OCI-LY7 (cell line): ENCODE data around the gene PTPRT. TPM values are rescaled to one million over a fixed set of nuclear protein-coding genes. Genes with fewer than 3 reads are reported as not detected.

Source experiments
- BruUV-seq: library from RNA; stranded (reverse); fragments of 400-500 nt; replicated peaks from 2 replicates; lab custom pipeline; 2021; lab: Mats Ljungman, UMichigan
- CTCF ChIA-PET: fragments of 300-600 bp; sonication (Branson Sonifier 250); formaldehyde crosslinking; loops from one replicate; lab custom pipeline; 2022; ENCODE audit warnings: antibody characterized with exemption; ENCODE audit not compliant: unreplicated experiment; lab: Charles Lee
- POLR2A ChIA-PET: fragments of 300-600 bp; sonication (Branson Sonifier 250); formaldehyde crosslinking; loops from one replicate; lab custom pipeline; 2022; ENCODE audit warnings: antibody characterized with exemption; lab: Charles Lee
- DNase-seq: peaks from one replicate; pipeline ENCODE4 v3.0.0-alpha.2; 2015; ENCODE audit warnings: low spot score
- H2AFZ ChIP-seq: fragments of 200-600 bp; sonication (generic), shearing (Covaris generic); 2 replicates; pipeline ENCODE4 v1.6.1; 2014; ENCODE audit warnings: mild to moderate bottlenecking, antibody characterized with exemption, low read length, moderate library complexity
- H3K27ac ChIP-seq: fragments of 200-600 bp; sonication (generic); 2 replicates; pipeline ENCODE4 v1.5.1; 2014; ENCODE audit warnings: mixed run types, low read depth, mild to moderate bottlenecking, moderate library complexity, low read length, inconsistent platforms; ENCODE audit not compliant: poor library complexity, severe bottlenecking
- H3K36me3 ChIP-seq: fragments of 200-600 bp; sonication (generic); 2 replicates; pipeline ENCODE4 v1.6.1; 2014; ENCODE audit warnings: mild to moderate bottlenecking, antibody characterized with exemption, low read length, moderate library complexity, mixed read lengths; ENCODE audit not compliant: insufficient read depth
- H3K4me1 ChIP-seq: fragments of 200-600 bp; sonication (generic); 2 replicates; pipeline ENCODE4 v1.5.1; 2014; ENCODE audit warnings: mild to moderate bottlenecking, low read length; ENCODE audit not compliant: insufficient read depth, poor library complexity, severe bottlenecking
- H3K4me2 ChIP-seq: fragments of 200-600 bp; sonication (generic); 2 replicates; pipeline ENCODE4 v1.6.1; 2014; ENCODE audit warnings: mild to moderate bottlenecking, low read length
- H3K4me3 ChIP-seq: fragments of 200-600 bp; sonication (generic); 2 replicates; pipeline ENCODE4 v1.5.1; 2014; ENCODE audit warnings: mild to moderate bottlenecking, low read depth, low read length; ENCODE audit not compliant: poor library complexity, severe bottlenecking
- H3K79me2 ChIP-seq: fragments of 200-600 bp; sonication (generic); 2 replicates; pipeline ENCODE4 v1.6.1; 2016; ENCODE audit warnings: low read depth, mild to moderate bottlenecking, low read length, moderate library complexity, mixed read lengths; ENCODE audit not compliant: insufficient read depth
- H3K9me2 ChIP-seq: fragments of 200-600 bp; sonication (generic); 2 replicates; pipeline ENCODE4 v1.6.1; 2016; ENCODE audit warnings: mild to moderate bottlenecking, low read length, mixed read lengths; ENCODE audit not compliant: insufficient read depth
- H3K9me3 ChIP-seq: fragments of 200-600 bp; sonication (generic); 2 replicates; pipeline ENCODE4 v1.6.1; 2014; ENCODE audit warnings: mild to moderate bottlenecking, mixed run types, low read length, mixed read lengths
- H4K20me1 ChIP-seq: fragments of 200-600 bp; sonication (generic); 2 replicates; pipeline ENCODE4 v1.6.1; 2014; ENCODE audit warnings: mild to moderate bottlenecking, antibody characterized with exemption, low read length, moderate library complexity, mixed read lengths; ENCODE audit not compliant: insufficient read depth
- EZH2phosphoT487 ChIP-seq: fragments of 200-600 bp; sonication (generic); IDR thresholded peaks from 2 replicates; pipeline ENCODE4 v1.6.1; 2018; ENCODE audit warnings: low read depth, borderline replicate concordance, mild to moderate bottlenecking, mixed run types, antibody characterized with exemption, low read length, moderate library complexity, mixed read lengths
- intact Hi-C: fragments of 100-400 bp; cut with micrococcal nuclease; formaldehyde crosslinking; loops from one replicate; pipeline ENCODE4 v1.10.0; 2022; ENCODE audit not compliant: unreplicated experiment
- total RNA-seq, 2 experiments: library from RNA; depleted of rRNA in 1 of 2; stranded (reverse); fragments of >200 nt in 1 of 2; shearing (Covaris generic) in 1 of 2; gene quantifications; 2 replicates each; pipeline ENCODE4 v1.2.3, GENCODE V29; 2014 to 2022
- TF ChIP-seq, protein P1 (sequence below): fragments of 200-600 bp; sonication (generic); conservative IDR thresholded peaks from 2 replicates; pipeline ENCODE4 v1.5.1; 2014; ENCODE audit warnings: mild to moderate bottlenecking, antibody characterized with exemption, low read length, moderate library complexity, mixed read lengths

The PTPRT gene
- total RNA-seq, 2 experiments from 2014 or later, result not detected

DNA sequence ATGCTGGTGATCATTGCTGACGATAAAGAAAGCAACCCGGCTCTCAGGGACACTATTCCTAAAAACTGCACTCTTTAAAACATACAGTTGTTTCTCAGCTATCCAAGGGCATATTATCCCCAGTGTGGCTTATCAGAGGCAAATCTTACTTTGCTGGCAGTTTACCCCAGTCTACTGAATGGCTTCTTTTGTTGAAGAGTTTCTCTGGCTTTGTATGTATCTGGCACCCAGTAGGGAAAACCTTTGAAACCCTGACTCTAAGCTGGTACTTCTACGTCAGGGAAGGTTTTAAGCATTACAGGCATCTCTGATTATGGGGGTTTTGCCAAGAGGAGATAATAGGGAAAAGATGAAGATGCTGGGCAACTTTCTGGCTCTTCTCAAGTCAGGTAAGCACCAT is 933.9 kb downstream of the PTPRT start:
- TF ChIP-seq, protein P1, sequence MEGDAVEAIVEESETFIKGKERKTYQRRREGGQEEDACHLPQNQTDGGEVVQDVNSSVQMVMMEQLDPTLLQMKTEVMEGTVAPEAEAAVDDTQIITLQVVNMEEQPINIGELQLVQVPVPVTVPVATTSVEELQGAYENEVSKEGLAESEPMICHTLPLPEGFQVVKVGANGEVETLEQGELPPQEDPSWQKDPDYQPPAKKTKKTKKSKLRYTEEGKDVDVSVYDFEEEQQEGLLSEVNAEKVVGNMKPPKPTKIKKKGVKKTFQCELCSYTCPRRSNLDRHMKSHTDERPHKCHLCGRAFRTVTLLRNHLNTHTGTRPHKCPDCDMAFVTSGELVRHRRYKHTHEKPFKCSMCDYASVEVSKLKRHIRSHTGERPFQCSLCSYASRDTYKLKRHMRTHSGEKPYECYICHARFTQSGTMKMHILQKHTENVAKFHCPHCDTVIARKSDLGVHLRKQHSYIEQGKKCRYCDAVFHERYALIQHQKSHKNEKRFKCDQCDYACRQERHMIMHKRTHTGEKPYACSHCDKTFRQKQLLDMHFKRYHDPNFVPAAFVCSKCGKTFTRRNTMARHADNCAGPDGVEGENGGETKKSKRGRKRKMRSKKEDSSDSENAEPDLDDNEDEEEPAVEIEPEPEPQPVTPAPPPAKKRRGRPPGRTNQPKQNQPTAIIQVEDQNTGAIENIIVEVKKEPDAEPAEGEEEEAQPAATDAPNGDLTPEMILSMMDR, result no peak
- no peak for TF ChIP-seq EZH2phosphoT487
- Histone ChIP-seq H3K4me3 (no peak overlapping the region), H4K20me1 (no peaks in the 10 kb centered on the region), H3K4me2 (no peak overlapping the region), H3K9me3 (no peaks in the 10 kb centered on the region), H3K4me1 (no peaks in the 10 kb centered on the region), H3K36me3 (no peaks in the 10 kb centered on the region), H2AFZ (no peak overlapping the region), H3K9me2 (no peaks in the 10 kb centered on the region), H3K27ac (no peak overlapping the region), H3K79me2 (no peaks in the 10 kb centered on the region)
- no TSS peak for BruUV-seq
- POLR2A ChIA-PET, result no interaction called here
- CTCF ChIA-PET, result no interaction called here
- intact Hi-C loops, result no loop called here
- no peak for DNase-seq

DNA sequence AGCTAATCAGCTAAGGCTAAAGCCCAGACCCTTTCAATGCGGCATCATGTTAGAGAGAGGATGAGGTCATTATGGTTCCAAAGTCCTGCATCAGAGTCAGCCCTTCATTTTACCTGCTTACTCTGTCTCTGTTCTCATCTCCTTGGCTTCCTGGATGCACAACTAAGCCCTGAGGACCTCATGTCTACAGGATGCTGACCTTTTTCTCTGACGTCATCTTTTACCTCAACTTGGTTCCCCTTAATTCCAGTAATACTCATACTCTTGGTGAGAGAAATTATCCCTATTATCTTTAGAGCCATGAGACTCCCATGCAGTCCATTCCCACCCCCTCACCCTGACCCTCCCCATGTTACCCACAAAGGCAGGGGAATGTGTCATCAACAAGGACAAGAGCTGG is 935.0 kb downstream of the PTPRT start:
- POLR2A ChIA-PET, result no interaction called here
- Histone ChIP-seq H3K9me2 (no peaks in the 10 kb centered on the region), H3K4me3 (no peak overlapping the region), H3K79me2 (no peaks in the 10 kb centered on the region), H3K27ac (no peak overlapping the region), H3K9me3 (no peaks in the 10 kb centered on the region), H4K20me1 (no peaks in the 10 kb centered on the region), H3K4me1 (no peaks in the 10 kb centered on the region), H2AFZ (no peak overlapping the region), H3K36me3 (no peaks in the 10 kb centered on the region), H3K4me2 (no peak overlapping the region)
- intact Hi-C loops, result no loop called here
- TF ChIP-seq EZH2phosphoT487, result no peak
- TF ChIP-seq, protein P1, result no peak
- DNase-seq, result no peak
- CTCF ChIA-PET, result no interaction called here
- no TSS peak for BruUV-seq

DNA sequence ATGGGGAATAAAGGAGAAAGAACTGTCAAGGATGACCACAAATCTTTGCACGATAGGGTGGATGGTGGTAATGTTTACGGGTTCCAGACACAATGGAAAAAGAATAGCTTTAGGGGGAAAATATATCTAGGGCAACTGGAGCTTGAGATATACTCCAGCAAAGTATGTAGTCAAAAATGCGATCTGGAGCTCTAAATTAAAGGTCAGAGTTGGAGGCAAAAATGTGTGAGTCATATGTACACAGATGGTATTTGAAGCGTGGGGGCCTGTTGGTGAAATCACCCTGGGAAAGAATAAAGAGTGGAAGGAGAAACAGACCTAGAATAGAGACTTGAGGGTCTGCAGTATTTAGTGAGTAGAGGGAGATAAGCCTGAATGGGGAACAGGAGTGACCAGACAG is 937.6 kb downstream of the PTPRT start:
- no peak overlapping the region for H3K4me2 ChIP-seq
- no peaks in the 10 kb centered on the region for H3K4me1 ChIP-seq
- no peak for DNase-seq
- no peak overlapping the region for H3K27ac ChIP-seq
- no peaks in the 10 kb centered on the region for H3K9me3 ChIP-seq
- H3K9me2 ChIP-seq, result no peaks in the 10 kb centered on the region
- H3K36me3 ChIP-seq, result no peaks in the 10 kb centered on the region
- no peaks in the 10 kb centered on the region for H4K20me1 ChIP-seq
- no peak for TF ChIP-seq EZH2phosphoT487
- TF ChIP-seq, protein P1, result no peak
- H3K4me3 ChIP-seq, result no peak overlapping the region
- no peak overlapping the region for H2AFZ ChIP-seq
- intact Hi-C loops, result no loop called here
- ChIA-PET POLR2A (no interaction called here), CTCF (no interaction called here)
- BruUV-seq, result no TSS peak
- H3K79me2 ChIP-seq, result no peaks in the 10 kb centered on the region
